Progenitor cell of endocrine pancreas (in vitro differentiated cells): ENCODE data around the gene CMTR1. TPM values are rescaled to one million over a fixed set of nuclear protein-coding genes. Genes with fewer than 3 reads are reported as not detected.

Experiments
- DNase-seq: peaks from one replicate; pipeline ENCODE4 v3.0.0; 2021; ENCODE audit warnings: low spot score; ENCODE audit not compliant: unreplicated experiment
- H3K27ac Mint-ChIP-seq: 2 replicates; pipeline ENCODE4 v1.8.0; 2021; ENCODE audit warnings: mild to moderate bottlenecking, moderate library complexity, mixed read lengths
- H3K27me3 Mint-ChIP-seq: 2 replicates; pipeline ENCODE4 v1.8.0; 2021; ENCODE audit warnings: mixed read lengths
- H3K36me3 Mint-ChIP-seq: 2 replicates; pipeline ENCODE4 v1.8.0; 2022; ENCODE audit warnings: mixed read lengths; ENCODE audit not compliant: insufficient read depth
- H3K4me1 Mint-ChIP-seq: 2 replicates; pipeline ENCODE4 v1.8.0; 2021; ENCODE audit warnings: low read depth, mixed read lengths
- H3K4me3 Mint-ChIP-seq: 2 replicates; pipeline ENCODE4 v1.8.0; 2021; ENCODE audit warnings: low read depth, mild to moderate bottlenecking, moderate library complexity, mixed read lengths
- H3K9me3 Mint-ChIP-seq: 2 replicates; pipeline ENCODE4 v1.8.0; 2021; ENCODE audit warnings: low read depth, mixed read lengths
- total RNA-seq: library from RNA; stranded (reverse); gene quantifications from 2 replicates; pipeline ENCODE4 v1.2.1, GENCODE V29; 2021
- TF ChIP-seq, protein P1 (sequence below): fragments of 200-600 bp; sonication (generic); IDR thresholded peaks from one replicate; pipeline ENCODE4 v1.5.0; 2021; ENCODE audit warnings: antibody characterized with exemption, mild to moderate bottlenecking; ENCODE audit not compliant: unreplicated experiment

CMTR1 gene
- total RNA-seq, 1 donor from 2014 or later, result 48.0 TPM

DNA sequence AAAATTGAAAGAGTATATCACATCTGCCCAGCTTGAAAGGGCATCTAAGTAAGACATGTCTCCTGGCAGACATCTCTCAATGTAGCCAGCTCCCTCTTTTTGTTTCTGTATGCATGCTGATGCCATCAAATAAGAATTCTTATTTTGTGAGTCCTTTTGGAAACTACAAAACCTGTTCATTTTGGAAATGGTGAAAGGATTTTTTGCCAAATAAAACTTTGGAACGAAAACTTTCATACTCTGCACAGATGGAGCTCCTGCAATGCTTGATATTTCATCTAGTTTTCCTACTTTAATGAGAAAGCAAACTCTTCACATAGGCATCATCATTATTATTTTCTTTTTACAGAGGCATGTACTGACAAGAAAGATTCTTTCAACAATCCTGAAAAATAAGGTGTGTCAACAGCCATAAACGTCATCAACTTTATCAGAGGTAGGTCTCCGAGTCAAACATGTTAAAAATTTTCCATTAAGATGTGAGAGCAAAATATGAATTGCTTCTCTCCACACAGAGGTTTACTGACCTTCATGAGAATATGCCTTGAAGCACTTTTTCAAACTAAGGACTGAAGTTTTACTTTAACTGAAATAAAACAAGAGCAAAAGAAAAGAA lies 26.2 kb upstream of the CMTR1 start:
- Mint-ChIP-seq H3K27me3 (no peaks in the 10 kb centered on the region), H3K9me3 (no peaks in the 10 kb centered on the region), H3K4me1 (no peaks in the 10 kb centered on the region), H3K27ac (no peak overlapping the region), H3K36me3 (no peaks in the 10 kb centered on the region), H3K4me3 (no peak overlapping the region)
- DNase-seq, result no peak
- TF ChIP-seq, protein P1, sequence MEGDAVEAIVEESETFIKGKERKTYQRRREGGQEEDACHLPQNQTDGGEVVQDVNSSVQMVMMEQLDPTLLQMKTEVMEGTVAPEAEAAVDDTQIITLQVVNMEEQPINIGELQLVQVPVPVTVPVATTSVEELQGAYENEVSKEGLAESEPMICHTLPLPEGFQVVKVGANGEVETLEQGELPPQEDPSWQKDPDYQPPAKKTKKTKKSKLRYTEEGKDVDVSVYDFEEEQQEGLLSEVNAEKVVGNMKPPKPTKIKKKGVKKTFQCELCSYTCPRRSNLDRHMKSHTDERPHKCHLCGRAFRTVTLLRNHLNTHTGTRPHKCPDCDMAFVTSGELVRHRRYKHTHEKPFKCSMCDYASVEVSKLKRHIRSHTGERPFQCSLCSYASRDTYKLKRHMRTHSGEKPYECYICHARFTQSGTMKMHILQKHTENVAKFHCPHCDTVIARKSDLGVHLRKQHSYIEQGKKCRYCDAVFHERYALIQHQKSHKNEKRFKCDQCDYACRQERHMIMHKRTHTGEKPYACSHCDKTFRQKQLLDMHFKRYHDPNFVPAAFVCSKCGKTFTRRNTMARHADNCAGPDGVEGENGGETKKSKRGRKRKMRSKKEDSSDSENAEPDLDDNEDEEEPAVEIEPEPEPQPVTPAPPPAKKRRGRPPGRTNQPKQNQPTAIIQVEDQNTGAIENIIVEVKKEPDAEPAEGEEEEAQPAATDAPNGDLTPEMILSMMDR, result no peak

DNA sequence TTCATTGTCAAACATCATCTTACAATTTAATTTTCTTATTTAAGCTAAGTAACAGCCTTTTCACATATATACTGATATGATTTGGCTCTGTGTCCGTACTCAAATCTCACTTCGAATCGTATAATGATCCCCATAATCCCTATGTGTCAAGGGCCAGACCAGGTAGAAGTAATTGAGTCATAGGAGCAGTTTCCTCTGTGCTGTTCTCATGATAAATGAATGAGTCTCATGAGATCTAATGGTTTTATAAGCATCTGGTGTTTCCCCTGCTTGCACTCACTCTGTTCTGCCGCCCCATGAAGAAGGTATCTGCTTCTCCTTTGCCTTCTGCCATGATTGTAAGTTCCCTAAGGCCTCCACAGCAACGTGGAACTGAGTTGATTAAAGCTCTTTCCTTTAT lies 25.1 kb upstream of the CMTR1 start:
- TF ChIP-seq, protein P1, result no peak

DNA sequence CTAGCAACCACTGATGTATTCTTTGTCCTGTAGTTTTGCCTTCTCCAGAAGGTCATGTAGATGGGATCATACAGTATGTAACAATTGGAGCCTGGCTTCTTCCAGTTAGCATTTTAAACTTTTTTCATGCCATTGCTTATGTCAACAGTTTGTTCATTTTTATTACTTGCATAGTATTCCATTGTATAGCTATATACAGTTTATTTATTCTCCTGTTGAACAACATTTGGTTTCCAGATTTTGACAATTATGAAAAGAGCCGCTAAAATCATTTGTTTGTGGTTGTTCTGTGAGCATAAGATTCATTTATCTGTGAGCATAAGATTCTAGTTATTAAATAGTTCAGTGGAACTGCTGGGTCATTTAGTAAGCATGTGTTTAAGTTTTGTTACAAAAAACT lies 23.5 kb upstream of the CMTR1 start:
- Mint-ChIP-seq H3K27ac (no peak overlapping the region), H3K9me3 (no peaks in the 10 kb centered on the region), H3K4me3 (no peak overlapping the region), H3K4me1 (no peaks in the 10 kb centered on the region), H3K27me3 (no peaks in the 10 kb centered on the region), H3K36me3 (no peaks in the 10 kb centered on the region)
- no peak for DNase-seq
- TF ChIP-seq, protein P1, result no peak

More for the DNA sequence above, 25.1 kb upstream of the CMTR1 start:
- Mint-ChIP-seq H3K4me3 (no peak overlapping the region), H3K27me3 (no peaks in the 10 kb centered on the region), H3K36me3 (no peaks in the 10 kb centered on the region), H3K9me3 (no peaks in the 10 kb centered on the region), H3K27ac (peak overlapping the region; percentile 31), H3K4me1 (no peaks in the 10 kb centered on the region)
- no peak for DNase-seq

DNA sequence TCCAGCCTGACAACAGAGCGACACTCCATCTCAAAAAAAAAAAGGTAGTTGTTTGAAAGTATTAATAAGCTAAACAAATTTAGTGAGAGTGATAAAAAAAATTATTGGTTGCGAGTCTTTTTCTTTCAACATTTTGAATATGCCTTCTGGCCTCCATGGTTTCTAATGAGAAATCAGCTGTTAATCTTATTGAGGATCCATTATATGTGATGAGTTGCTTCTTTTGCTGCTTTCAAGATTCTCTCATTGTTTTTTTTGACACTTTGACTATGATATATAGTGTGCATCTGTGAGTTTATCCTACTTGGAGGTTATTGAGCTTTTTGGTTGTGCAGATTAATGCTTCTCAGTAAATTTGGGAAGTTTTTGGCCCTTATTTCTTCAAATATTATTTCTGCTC lies 15.6 kb upstream of the CMTR1 start:
- TF ChIP-seq, protein P1, result no peak
- no peak for DNase-seq
- Mint-ChIP-seq H3K27ac (no peak overlapping the region), H3K9me3 (peaks cover 3% of the 10 kb centered on the region), H3K36me3 (no peaks in the 10 kb centered on the region), H3K4me1 (no peaks in the 10 kb centered on the region), H3K4me3 (no peak overlapping the region), H3K27me3 (no peaks in the 10 kb centered on the region)

DNA sequence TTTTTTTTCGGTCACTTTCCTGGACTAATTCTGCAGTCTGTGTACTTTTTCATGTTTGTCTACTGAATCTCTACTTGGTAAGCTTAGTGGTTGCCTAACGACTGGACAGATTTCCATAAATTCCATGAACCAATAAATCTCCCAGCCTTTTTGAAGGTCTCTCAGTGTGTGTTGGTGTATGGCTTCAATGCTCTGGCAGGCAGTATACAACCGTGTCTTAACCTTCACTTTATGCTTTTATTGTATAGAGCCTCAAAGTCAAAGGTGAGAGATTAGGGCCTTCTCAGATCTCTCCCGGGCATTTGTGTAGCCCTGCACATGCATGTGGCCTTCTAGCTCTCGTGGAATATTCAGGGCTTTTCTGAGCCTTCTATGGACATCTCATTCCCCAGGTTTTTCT lies 14.3 kb upstream of the CMTR1 start:
- no peak overlapping the region for H3K4me3 Mint-ChIP-seq
- no peaks in the 10 kb centered on the region for H3K4me1 Mint-ChIP-seq
- no peaks in the 10 kb centered on the region for H3K27me3 Mint-ChIP-seq
- H3K27ac Mint-ChIP-seq, result no peak overlapping the region
- TF ChIP-seq, protein P1, result no peak
- H3K36me3 Mint-ChIP-seq, result no peaks in the 10 kb centered on the region
- no peak for DNase-seq
- H3K9me3 Mint-ChIP-seq, result peaks cover 3% of the 10 kb centered on the region
